Ascending aorta (tissue), 2 donors: ENCODE results near the gene GPALPP1. TPM values are rescaled to one million over a fixed set of nuclear protein-coding genes. Genes with fewer than 3 reads are reported as not detected.

Experiments used
- DNase-seq, 2 donors: peaks; one replicate each; pipeline ENCODE4 v3.0.0-alpha.2; 2019; ENCODE audit warnings: low spot score in 2 of 2
- H3K27ac ChIP-seq, 2 donors: fragments of 200-600 bp; sonication (generic); one replicate each; pipeline ENCODE4 v1.5.1; 2016 to 2017; ENCODE audit warnings: mild to moderate bottlenecking in 1 of 2
- H3K27me3 ChIP-seq: fragments of 200-600 bp; sonication (generic); one replicate; pipeline ENCODE4 v1.5.1; 2017
- H3K36me3 ChIP-seq, 2 donors: fragments of 200-600 bp; sonication (generic); one replicate each; pipeline ENCODE4 v1.5.1; 2016
- H3K4me1 ChIP-seq, 2 donors: fragments of 200-600 bp; sonication (generic); one replicate each; pipeline ENCODE4 v1.5.1; 2016 to 2017; ENCODE audit warnings: mild to moderate bottlenecking in 1 of 2
- H3K4me3 ChIP-seq, 2 donors: fragments of 200-600 bp; sonication (generic); one replicate each; pipeline ENCODE4 v1.5.1; 2016 to 2017; ENCODE audit warnings: mild to moderate bottlenecking in 1 of 2
- H3K9me3 ChIP-seq, 2 donors: fragments of 200-600 bp; sonication (generic); one replicate each; pipeline ENCODE4 v1.5.1; 2016
- CTCF ChIP-seq, 3 experiments: fragments of 200-600 bp in 2 of 3; fragments of 450-650 bp in 1 of 3; sonication (generic) in 2 of 3; IDR thresholded peaks; one replicate each; pipeline ENCODE4 v1.5.1; 2016 to 2019; ENCODE audit warnings: antibody characterized with exemption in 3 of 3, mild to moderate bottlenecking in 1 of 3, moderate library complexity in 1 of 3
- intact Hi-C: fragments of 100-400 bp; cut with DNase I; formaldehyde crosslinking; loops from one replicate; pipeline ENCODE4 v1.15.1; 2023
- total RNA-seq: library from RNA; depleted of rRNA; stranded (reverse); fragments of >200 nt; gene quantifications from one replicate; pipeline ENCODE4 v1.1.0, GENCODE V29; 2016

GPALPP1 gene
- total RNA-seq, 1 donor from 2014 or later: 10.3 TPM

GRCh38 chr13:45046445-45046844, 57.1 kb downstream of the GPALPP1 start:
- Histone ChIP-seq H3K4me3 (peak overlapping the region; percentile 34 to 57), H3K36me3 (no peaks in the 10 kb centered on the region), H3K27me3 (no peaks in the 10 kb centered on the region), H3K4me1 (no peaks in the 10 kb centered on the region), H3K9me3 (no peaks in the 10 kb centered on the region), H3K27ac (no peak overlapping the region)
- intact Hi-C loops: no loop called here
- TF ChIP-seq CTCF (IDR thresholded peaks at IDR 0.05): no peak
- DNase-seq: no peak

GRCh38 chr13:45047394-45048310, 58.3 kb downstream of the GPALPP1 start:
- Histone ChIP-seq H3K9me3 (no peaks in the 10 kb centered on the region), H3K27me3 (no peaks in the 10 kb centered on the region), H3K4me3 (peak overlapping the region; percentile 34 to 57), H3K36me3 (no peaks in the 10 kb centered on the region), H3K27ac (no peak overlapping the region), H3K4me1 (no peaks in the 10 kb centered on the region)
- peak in 1 of 2 donors; percentile 79 for DNase-seq
- TF ChIP-seq CTCF (IDR thresholded peaks at IDR 0.05): peak; percentile 76 to 89 (median 80)
- intact Hi-C loops: loop anchor here (1.0 kb wide), 2 partner anchors 234 to 262 kb away; no protein-coding TSS in a partner anchor

GRCh38 chr13:45048890-45049407, 59.6 kb downstream of the GPALPP1 start:
- no peaks in the 10 kb centered on the region for H3K27me3 ChIP-seq
- intact Hi-C loops: no loop called here
- DNase-seq: no peak
- TF ChIP-seq CTCF (IDR thresholded peaks at IDR 0.05): no peak
- H3K27ac ChIP-seq: no peak overlapping the region
- no peaks in the 10 kb centered on the region for H3K9me3 ChIP-seq
- H3K36me3 ChIP-seq: no peaks in the 10 kb centered on the region
- no peaks in the 10 kb centered on the region for H3K4me1 ChIP-seq
- no peak overlapping the region for H3K4me3 ChIP-seq

- Histone ChIP-seq H3K36me3 (no peaks in the 10 kb centered on the region), H3K4me3 (no peak overlapping the region), H3K27me3 (no peaks in the 10 kb centered on the region), H3K27ac (no peak overlapping the region), H3K4me1 (no peaks in the 10 kb centered on the region), H3K9me3 (no peaks in the 10 kb centered on the region)
- TF ChIP-seq CTCF (IDR thresholded peaks at IDR 0.05): no peak
- no peak for DNase-seq
- intact Hi-C loops: no loop called here
Observed at GRCh38 chr13:45049478-45049877, 60.1 kb downstream of the GPALPP1 start.

- no peak overlapping the region for H3K4me3 ChIP-seq
- no peak for DNase-seq
Observed at GRCh38 chr13:45051315-45051714, 62.0 kb downstream of the GPALPP1 start.

More at GRCh38 chr13:45051315-45051714, 62.0 kb downstream of the GPALPP1 start:
- intact Hi-C loops: no loop called here
- H3K9me3 ChIP-seq: no peaks in the 10 kb centered on the region
- H3K27ac ChIP-seq: no peak overlapping the region
- peaks cover 0 to 5% of the 10 kb centered on the region in 2 donors for H3K4me1 ChIP-seq
- no peak for TF ChIP-seq CTCF (IDR thresholded peaks at IDR 0.05)
- no peaks in the 10 kb centered on the region for H3K36me3 ChIP-seq
- no peaks in the 10 kb centered on the region for H3K27me3 ChIP-seq
